Upper lobe of left lung (tissue), 6 donors: ENCODE measurements around the gene TBX21. TPM values are rescaled to one million over a fixed set of nuclear protein-coding genes. Genes with fewer than 3 reads are reported as not detected.

ENCODE experiments used
- ATAC-seq, 2 donors: fragments of 200-7000 bp; cut with Tn5 transposase; one replicate each; pipeline ENCODE4 v1.9.1; 2022; ENCODE audit warnings: mild to moderate bottlenecking in 2 of 2, moderate library complexity in 2 of 2; ENCODE audit not compliant: low FRiP score in 2 of 2
- DNase-seq, 2 donors: peaks; one replicate each; pipeline ENCODE4 v3.0.0-alpha.2; 2019 to 2020
- H3K27ac ChIP-seq, 4 donors: fragments of 200-600 bp; sonication (generic); one replicate each; pipeline ENCODE4 v1.5.1; 2016 to 2019
- H3K27me3 ChIP-seq, 4 donors: fragments of 200-600 bp; sonication (generic); one replicate each; pipeline ENCODE4 v1.5.1; 2017 to 2019
- H3K36me3 ChIP-seq, 4 donors: fragments of 200-600 bp; sonication (generic); one replicate each; pipeline ENCODE4 v1.5.1; 2016 to 2019
- H3K4me1 ChIP-seq, 4 donors: fragments of 200-600 bp; sonication (generic); one replicate each; pipeline ENCODE4 v1.5.1; 2018 to 2019
- H3K4me3 ChIP-seq, 4 donors: fragments of 200-600 bp; sonication (generic); one replicate each; pipeline ENCODE4 v1.5.1; 2017 to 2019; ENCODE audit warnings: mild to moderate bottlenecking in 2 of 4, moderate library complexity in 1 of 4
- H3K9me3 ChIP-seq, 4 donors: fragments of 200-600 bp; sonication (generic); one replicate each; pipeline ENCODE4 v1.5.1; 2018 to 2019
- CTCF ChIP-seq, 6 experiments: fragments of 450-650 bp in 4 of 6; fragments of 200-600 bp in 2 of 6; sonication (generic) in 2 of 6; IDR thresholded peaks; one replicate each; pipeline ENCODE4 v1.5.1; 2016 to 2019; ENCODE audit warnings: antibody characterized with exemption in 6 of 6
- EP300 ChIP-seq, 4 donors: sonication (generic); formaldehyde crosslinking; IDR thresholded peaks; one replicate each; pipeline ENCODE4 v1.5.1; 2017; ENCODE audit warnings: antibody characterized with exemption in 4 of 4, control low read depth in 2 of 4
- POLR2A ChIP-seq, 4 donors: fragments of 450-650 bp; IDR thresholded peaks; one replicate each; pipeline ENCODE4 v1.5.1; 2016 to 2017; ENCODE audit warnings: antibody characterized with exemption in 4 of 4, mild to moderate bottlenecking in 2 of 4
- POLR2AphosphoS5 ChIP-seq, 2 donors: sonication (generic); formaldehyde crosslinking; IDR thresholded peaks; one replicate each; pipeline ENCODE4 v1.5.1; 2017; ENCODE audit warnings: antibody characterized with exemption in 2 of 2
- WGBS, 2 donors: methylation state at CpG; one replicate each; pipeline ENCODE4 v1.1.5; 2017 to 2018; 5-methylcytosine and 5-hydroxymethylcytosine counted together
- total RNA-seq, 6 donors: library from RNA; depleted of rRNA in 4 of 6; stranded (reverse); fragments of >200 nt in 4 of 6; gene quantifications; one replicate each; pipeline versions ENCODE4 v1.1.0 to v1.2.1, GENCODE V29; 2016 to 2021
- donor health status: DM: no; HTN: no; CAD: no; lungs with moderate emphysema.
- donor health status: DM: no; HTN: yes; CAD: no; lungs with severe emphysema.

The TBX21 gene, protein sequence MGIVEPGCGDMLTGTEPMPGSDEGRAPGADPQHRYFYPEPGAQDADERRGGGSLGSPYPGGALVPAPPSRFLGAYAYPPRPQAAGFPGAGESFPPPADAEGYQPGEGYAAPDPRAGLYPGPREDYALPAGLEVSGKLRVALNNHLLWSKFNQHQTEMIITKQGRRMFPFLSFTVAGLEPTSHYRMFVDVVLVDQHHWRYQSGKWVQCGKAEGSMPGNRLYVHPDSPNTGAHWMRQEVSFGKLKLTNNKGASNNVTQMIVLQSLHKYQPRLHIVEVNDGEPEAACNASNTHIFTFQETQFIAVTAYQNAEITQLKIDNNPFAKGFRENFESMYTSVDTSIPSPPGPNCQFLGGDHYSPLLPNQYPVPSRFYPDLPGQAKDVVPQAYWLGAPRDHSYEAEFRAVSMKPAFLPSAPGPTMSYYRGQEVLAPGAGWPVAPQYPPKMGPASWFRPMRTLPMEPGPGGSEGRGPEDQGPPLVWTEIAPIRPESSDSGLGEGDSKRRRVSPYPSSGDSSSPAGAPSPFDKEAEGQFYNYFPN
- total RNA-seq, result 1 to 10 TPM; 2.0 to 5.2 (median 3.4) TPM

- TF ChIP-seq POLR2A (IDR thresholded peaks at IDR 0.05) (peak in 1 of 4 donors; percentile 48), POLR2AphosphoS5 (IDR thresholded peaks at IDR 0.05) (peak in 1 of 2 donors; percentile 35), EP300 (IDR thresholded peaks at IDR 0.05) (no peak), CTCF (IDR thresholded peaks at IDR 0.05) (peak in 2 of 6 experiments; percentile 5 to 8)
- H3K27me3 ChIP-seq, result peaks cover 0 to 25% (median 10%) of the 10 kb centered on the region in 4 donors
- no peaks in the 10 kb centered on the region for H3K9me3 ChIP-seq
- WGBS, 2 donors, result 1% methylated on average over 25 to 39 of the region's 73 CpGs
- peak; percentile 70 to 92 for DNase-seq
- H3K27ac ChIP-seq, result peak within 1 kb of the TSS in 3 of 4 donors; percentile 41 to 77 (median 72)
- no peaks in the 10 kb centered on the region for H3K36me3 ChIP-seq
- ATAC-seq, result peak; percentile 55 to 72
- peaks cover 12 to 18% (median 13%) of the 10 kb centered on the region in 4 donors for H3K4me1 ChIP-seq
- peak within 1 kb of the TSS; percentile 15 to 52 (median 44) for H3K4me3 ChIP-seq
Measured at GRCh38 chr17:47733047-47733673, at the start of gene TBX21. Gene TBX21 (plus strand): TSS chr17:47733236. CDS start chr17:47733455, 219 bp downstream.

DNA sequence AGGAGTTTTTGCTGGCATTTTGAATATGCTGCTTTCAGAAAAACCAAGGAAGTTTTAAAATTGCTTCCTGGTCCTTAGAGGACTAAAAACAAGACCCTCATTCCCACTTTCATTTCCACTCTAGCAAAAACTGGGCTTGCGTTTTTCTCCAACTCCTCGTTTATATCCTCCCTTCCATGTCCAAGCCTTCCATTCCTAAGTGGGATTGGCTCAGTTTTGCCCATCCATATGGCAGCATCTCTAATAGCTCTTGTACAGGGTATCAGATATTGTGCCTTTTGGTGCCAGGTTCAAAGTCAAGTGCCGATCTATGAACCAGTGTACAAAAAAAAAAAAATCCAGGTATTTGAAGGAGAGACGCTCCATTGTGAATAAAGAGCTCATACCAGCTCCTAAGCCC, 49.0 kb upstream of the TBX21 start:
- Histone ChIP-seq H3K4me3 (no peak overlapping the region), H3K36me3 (peaks cover 24 to 66% (median 45%) of the 10 kb centered on the region in 4 donors), H3K27ac (no peak overlapping the region), H3K9me3 (no peaks in the 10 kb centered on the region), H3K4me1 (peaks cover 0 to 8% (median 2%) of the 10 kb centered on the region in 4 donors), H3K27me3 (no peaks in the 10 kb centered on the region)
- WGBS, 2 donors, result 88 to 93% methylated on average over 4 of the region's 4 CpGs
- DNase-seq (no peak), ATAC-seq (no peak)
- no peak for TF ChIP-seq POLR2A (IDR thresholded peaks at IDR 0.05)
- no peak for TF ChIP-seq CTCF (IDR thresholded peaks at IDR 0.05)
- TF ChIP-seq EP300 (IDR thresholded peaks at IDR 0.05), result no peak
- TF ChIP-seq POLR2AphosphoS5 (IDR thresholded peaks at IDR 0.05), result no peak

- H3K9me3 ChIP-seq, result no peaks in the 10 kb centered on the region
- H3K4me1 ChIP-seq, result peaks cover 0 to 8% (median 2%) of the 10 kb centered on the region in 4 donors
- H3K27ac ChIP-seq, result no peak overlapping the region
Measured at GRCh38 chr17:47684535-47685193, 48.4 kb upstream of the TBX21 start.

More at GRCh38 chr17:47684535-47685193, 48.4 kb upstream of the TBX21 start:
- DNase-seq, result no peak
- peaks cover 17 to 60% (median 38%) of the 10 kb centered on the region in 4 donors for H3K36me3 ChIP-seq
- WGBS, 2 donors, result 89 to 90% methylated on average over 4 of the region's 4 CpGs
- H3K4me3 ChIP-seq, result no peak overlapping the region
- H3K27me3 ChIP-seq, result no peaks in the 10 kb centered on the region
- no peak for ATAC-seq
- TF ChIP-seq EP300 (IDR thresholded peaks at IDR 0.05), result no peak
- no peak for TF ChIP-seq POLR2A (IDR thresholded peaks at IDR 0.05)
- TF ChIP-seq CTCF (IDR thresholded peaks at IDR 0.05), result no peak
- TF ChIP-seq POLR2AphosphoS5 (IDR thresholded peaks at IDR 0.05), result no peak
